D721Med (cell line): ENCODE results near the gene WASHC4.
"Not testable (repeated sequence)": the region's sequence is repeated elsewhere in the genome, so short reads cannot be mapped to it uniquely, and the experiment has no call there.

Source experiments
- DNase-seq: peaks from one replicate; pipeline ENCODE4 v3.0.0; 2011; ENCODE audit warnings: low spot score; ENCODE audit not compliant: insufficient read length
- FAIRE-seq: peaks from 2 replicates; lab custom pipeline; 2011; peaks lifted over from hg19 to GRCh38; lab: Jason Lieb, UNC
- CTCF ChIP-seq: IDR thresholded peaks from 2 replicates; pipeline ENCODE4 v1.5.1; 2012; ENCODE audit warnings: mild to moderate bottlenecking, control low read depth; ENCODE audit not compliant: insufficient read depth; ENCODE audit errors: missing control alignments

WASHC4 gene

GRCh38 chr12:105177208-105177607 lies 69.7 kb downstream of the WASHC4 start:
- no peak for TF ChIP-seq CTCF
- no peak for DNase-seq
- FAIRE-seq, result no peak

DNA sequence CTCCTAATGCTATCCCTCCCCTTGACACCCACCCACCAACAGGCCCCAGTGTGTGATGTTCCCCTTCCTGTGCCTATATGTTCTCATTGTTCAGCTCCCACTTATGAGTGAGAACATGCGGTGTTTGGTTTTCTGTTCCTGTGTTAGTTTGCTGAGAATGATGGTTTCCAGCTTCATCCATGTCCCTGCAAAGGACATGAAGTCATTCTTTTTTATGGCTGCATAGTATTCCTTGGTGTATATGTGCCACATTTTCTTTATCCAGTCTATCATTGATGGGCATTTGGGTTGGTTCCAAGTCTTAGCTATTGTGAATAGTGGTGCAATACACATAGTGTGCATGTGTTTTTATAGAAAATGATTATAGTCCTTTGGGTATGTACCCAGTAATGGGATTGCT lies 71.6 kb downstream of the WASHC4 start:
- not testable (repeated sequence) for DNase-seq, FAIRE-seq

DNA sequence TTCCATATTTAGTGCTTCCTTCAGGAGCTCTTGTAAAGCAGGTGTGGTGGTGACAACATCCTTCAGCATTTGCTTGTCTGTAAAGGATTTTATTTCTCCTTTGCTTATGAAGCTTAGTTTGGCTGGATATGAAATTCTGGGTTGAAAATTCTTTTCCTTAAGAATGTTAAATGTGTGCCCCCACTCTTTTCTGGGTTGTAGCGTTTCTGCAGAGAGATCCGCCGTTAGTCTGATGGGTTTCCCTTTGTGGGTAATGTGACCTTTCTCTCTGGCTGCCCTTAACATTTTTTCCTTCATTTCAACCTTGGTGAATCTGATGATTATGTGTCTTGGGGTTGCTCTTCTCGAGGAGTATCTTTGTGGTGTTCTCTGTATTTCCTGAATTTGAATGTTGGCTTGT lies 75.9 kb downstream of the WASHC4 start:
- FAIRE-seq, DNase-seq: not testable (repeated sequence)

DNA sequence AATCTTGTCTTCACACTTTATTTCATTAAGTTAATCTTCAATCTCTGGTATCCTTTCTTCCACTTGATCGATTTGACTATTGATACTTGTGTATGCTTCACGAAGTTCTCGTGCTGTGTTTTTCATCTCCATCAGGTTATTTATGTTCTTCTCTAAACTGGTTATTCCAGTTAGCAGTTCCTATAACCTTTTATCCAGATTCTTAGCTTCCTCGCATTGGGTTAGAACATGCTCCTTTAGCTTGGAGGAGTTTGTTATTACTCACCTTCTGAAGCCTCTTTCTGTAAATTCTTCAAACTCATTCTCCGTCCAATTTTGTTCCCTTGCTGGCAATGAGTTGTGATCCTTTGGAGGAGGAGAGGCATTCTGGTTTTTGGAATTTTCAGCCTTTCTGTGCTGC lies 76.4 kb downstream of the WASHC4 start:
- FAIRE-seq, DNase-seq: not testable (repeated sequence)

GRCh38 chr12:105189293-105189692 lies 81.8 kb downstream of the WASHC4 start:
- FAIRE-seq (no peak), DNase-seq (no peak)
- no peak for TF ChIP-seq CTCF

DNA sequence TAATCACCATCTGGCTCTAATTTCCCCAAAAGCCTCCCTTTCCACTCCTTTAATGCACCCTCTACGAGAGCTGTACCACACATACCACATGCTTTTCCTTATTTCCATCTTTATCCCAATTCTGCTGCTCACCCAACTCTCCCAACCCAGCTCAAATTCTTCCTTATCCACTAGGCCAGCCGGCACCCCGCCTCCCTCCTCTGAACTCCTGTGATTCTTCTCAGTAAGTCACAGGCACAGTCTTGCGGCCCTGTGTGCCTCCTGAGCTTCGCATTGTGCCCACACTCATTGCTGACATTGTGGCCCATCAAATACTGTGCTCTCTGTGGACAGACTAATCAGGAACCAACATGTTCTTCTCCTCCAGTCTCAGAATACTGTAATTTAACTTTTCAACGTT lies 83.0 kb downstream of the WASHC4 start:
- TF ChIP-seq CTCF, result no peak
- DNase-seq (no peak), FAIRE-seq (no peak)

- DNase-seq (no peak), FAIRE-seq (no peak)
Observed at GRCh38 chr12:105192624-105193225, 85.2 kb downstream of the WASHC4 start.

DNA sequence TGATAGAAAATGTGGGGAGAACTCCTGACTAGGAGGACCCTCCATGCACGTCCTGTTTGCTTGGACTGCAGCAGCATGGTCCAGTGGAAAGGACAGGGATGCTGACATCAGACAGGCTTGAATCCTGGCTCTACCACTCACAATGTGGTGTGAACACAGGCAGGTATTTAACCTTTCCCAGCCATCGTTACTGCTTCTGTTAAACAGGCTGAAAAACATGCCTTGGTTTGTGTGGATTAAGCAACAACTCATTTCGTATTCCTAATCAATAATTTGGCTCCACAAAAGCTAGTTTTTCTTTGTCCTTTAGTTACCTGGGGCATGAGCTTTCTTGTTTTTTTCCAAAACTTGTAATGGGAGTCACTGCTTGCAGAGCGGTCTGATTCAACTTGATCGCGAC lies 87.4 kb downstream of the WASHC4 start:
- DNase-seq (no peak), FAIRE-seq (no peak)
- no peak for TF ChIP-seq CTCF

More at GRCh38 chr12:105192624-105193225, 85.2 kb downstream of the WASHC4 start:
- TF ChIP-seq CTCF, result no peak

GRCh38 chr12:105196090-105196489 lies 88.6 kb downstream of the WASHC4 start:
- FAIRE-seq, result no peak
- TF ChIP-seq CTCF, result no peak
- no peak for DNase-seq
